ENCODE measurements around the gene SLC16A8.

DNA sequence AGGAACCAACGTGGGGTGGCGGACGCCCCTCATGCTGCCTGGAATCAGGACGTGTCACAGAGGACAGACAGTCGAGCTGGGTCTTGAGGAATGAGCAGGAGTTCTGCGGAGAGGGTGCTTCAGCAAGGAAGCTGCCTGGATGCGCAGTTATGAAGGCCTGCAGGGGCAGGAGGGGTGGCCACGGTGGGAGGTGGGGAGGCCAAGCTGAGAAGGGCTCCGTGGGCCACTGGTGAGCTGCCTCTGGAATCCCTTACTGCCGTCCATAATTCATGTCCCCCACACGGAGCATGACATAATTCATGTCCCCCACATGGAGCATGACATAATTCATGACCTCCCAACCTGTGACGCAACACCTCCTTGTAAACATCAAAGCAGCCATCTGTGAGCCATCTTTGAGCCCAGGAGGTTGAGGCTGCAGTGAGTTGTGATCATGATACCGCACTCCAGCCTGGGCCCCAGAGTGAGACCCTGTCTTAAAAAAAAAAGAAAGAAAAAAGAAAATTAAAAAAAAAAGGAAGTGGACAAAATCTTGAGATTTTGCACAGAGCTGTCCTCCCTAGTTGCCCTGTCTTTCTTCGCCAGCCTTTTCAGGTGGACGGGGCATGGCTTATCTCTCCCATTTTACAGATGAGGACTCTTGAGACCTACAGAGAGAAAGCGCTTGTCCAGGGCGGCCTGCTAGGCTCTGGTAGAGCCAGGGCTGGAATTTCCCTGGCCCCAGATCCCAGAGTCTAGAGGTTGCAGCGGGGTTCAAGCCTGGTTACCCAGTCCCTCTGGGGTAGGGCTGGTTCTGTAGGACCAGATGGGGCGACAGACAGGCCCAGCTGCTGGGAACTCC is 51.1 kb downstream of the SLC16A8 start:
- no peak for TF ChIP-seq ZFP36 (IDR thresholded peaks at IDR 0.05; ENCODE audit: borderline replicate concordance, low read depth, low read length, partially characterized antibody)
- TF ChIP-seq NFATC3 (CRISPR knock-in tag; IDR thresholded peaks at IDR 0.05): no peak
- no peak for TF ChIP-seq TAF1 (CRISPR knock-in tag; IDR thresholded peaks at IDR 0.05)
- TF ChIP-seq, protein P1, sequence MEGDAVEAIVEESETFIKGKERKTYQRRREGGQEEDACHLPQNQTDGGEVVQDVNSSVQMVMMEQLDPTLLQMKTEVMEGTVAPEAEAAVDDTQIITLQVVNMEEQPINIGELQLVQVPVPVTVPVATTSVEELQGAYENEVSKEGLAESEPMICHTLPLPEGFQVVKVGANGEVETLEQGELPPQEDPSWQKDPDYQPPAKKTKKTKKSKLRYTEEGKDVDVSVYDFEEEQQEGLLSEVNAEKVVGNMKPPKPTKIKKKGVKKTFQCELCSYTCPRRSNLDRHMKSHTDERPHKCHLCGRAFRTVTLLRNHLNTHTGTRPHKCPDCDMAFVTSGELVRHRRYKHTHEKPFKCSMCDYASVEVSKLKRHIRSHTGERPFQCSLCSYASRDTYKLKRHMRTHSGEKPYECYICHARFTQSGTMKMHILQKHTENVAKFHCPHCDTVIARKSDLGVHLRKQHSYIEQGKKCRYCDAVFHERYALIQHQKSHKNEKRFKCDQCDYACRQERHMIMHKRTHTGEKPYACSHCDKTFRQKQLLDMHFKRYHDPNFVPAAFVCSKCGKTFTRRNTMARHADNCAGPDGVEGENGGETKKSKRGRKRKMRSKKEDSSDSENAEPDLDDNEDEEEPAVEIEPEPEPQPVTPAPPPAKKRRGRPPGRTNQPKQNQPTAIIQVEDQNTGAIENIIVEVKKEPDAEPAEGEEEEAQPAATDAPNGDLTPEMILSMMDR (CRISPR knock-in tag; IDR thresholded peaks at IDR 0.05): no peak
- TF ChIP-seq SUZ12 (IDR thresholded peaks at IDR 0.05; ENCODE audit: low read depth, low read length): no peak
- TF ChIP-seq ZNF724P (CRISPR knock-in tag; IDR thresholded peaks at IDR 0.05; ENCODE audit: borderline replicate concordance): no peak
- no peak for TF ChIP-seq ZNF556 (CRISPR knock-in tag; IDR thresholded peaks at IDR 0.05; ENCODE audit: borderline replicate concordance)
- TF ChIP-seq, protein P2, sequence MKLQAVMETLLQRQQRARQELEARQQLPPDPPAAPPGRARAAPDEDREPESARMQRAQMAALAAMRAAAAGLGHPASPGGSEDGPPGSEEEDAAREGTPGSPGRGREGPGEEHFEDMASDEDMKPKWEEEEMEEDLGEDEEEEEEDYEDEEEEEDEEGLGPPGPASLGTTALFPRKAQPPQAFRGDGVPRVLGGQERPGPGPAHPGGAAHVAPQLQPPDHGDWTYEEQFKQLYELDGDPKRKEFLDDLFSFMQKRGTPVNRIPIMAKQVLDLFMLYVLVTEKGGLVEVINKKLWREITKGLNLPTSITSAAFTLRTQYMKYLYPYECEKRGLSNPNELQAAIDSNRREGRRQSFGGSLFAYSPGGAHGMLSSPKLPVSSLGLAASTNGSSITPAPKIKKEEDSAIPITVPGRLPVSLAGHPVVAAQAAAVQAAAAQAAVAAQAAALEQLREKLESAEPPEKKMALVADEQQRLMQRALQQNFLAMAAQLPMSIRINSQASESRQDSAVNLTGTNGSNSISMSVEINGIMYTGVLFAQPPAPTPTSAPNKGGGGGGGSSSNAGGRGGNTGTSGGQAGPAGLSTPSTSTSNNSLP (IDR thresholded peaks at IDR 0.05; ENCODE audit: low read depth, low read length): no peak
- TF ChIP-seq CHD2 (IDR thresholded peaks at IDR 0.05; ENCODE audit: low read depth, low read length): no peak
- no peak for TF ChIP-seq ZNF780A (CRISPR knock-in tag; IDR thresholded peaks at IDR 0.05)
- TF ChIP-seq, protein P3, sequence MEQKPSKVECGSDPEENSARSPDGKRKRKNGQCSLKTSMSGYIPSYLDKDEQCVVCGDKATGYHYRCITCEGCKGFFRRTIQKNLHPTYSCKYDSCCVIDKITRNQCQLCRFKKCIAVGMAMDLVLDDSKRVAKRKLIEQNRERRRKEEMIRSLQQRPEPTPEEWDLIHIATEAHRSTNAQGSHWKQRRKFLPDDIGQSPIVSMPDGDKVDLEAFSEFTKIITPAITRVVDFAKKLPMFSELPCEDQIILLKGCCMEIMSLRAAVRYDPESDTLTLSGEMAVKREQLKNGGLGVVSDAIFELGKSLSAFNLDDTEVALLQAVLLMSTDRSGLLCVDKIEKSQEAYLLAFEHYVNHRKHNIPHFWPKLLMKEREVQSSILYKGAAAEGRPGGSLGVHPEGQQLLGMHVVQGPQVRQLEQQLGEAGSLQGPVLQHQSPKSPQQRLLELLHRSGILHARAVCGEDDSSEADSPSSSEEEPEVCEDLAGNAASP (CRISPR knock-in tag; IDR thresholded peaks at IDR 0.05; ENCODE audit: borderline replicate concordance): no peak
- no peak for TF ChIP-seq SMC3 (IDR thresholded peaks at IDR 0.05; ENCODE audit: low read length)
